Activated CD4-positive, alpha-beta T cell treated with anti-CD3 and anti-CD28 coated beads for 1 hour (primary cell): ENCODE measurements around the gene ANKRD22.
A peak's percentile ranks its signal among the peaks of the same experiment; 100 is the strongest.
"Not testable (repeated sequence)": the region's sequence is repeated elsewhere in the genome, so short reads cannot be mapped to it uniquely, and the experiment has no call there.

Experiments
- DNase-seq: peaks from one replicate; pipeline ENCODE4 v3.0.0-alpha.2; 2020

Gene ANKRD22

GRCh38 chr10:88851706-88852105, at the start of gene ANKRD22:
Gene ANKRD22 (minus strand): TSS chr10:88851844. CDS start chr10:88851607, 237 bp downstream.
- DNase-seq = no peak

DNA sequence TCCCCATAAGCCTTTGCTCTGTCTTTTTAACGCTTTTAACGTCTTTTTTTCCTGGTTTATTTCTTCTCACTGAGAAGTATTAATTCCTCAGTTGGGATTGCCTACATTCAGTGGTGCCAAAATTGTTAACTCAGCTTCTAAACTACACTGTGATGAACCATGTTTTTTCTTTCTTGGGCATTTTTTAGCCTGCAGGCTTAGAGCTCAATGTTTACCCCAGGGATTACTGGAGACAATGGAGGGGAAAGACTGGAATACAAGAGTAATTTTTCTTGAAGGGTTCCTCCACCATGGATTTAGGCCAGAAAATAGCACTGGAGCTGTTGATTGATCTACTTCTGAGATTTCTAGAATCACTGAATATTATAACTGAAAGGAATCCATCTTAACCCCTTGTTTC, 48.2 kb upstream of the ANKRD22 start:
- DNase-seq = no peak

DNA sequence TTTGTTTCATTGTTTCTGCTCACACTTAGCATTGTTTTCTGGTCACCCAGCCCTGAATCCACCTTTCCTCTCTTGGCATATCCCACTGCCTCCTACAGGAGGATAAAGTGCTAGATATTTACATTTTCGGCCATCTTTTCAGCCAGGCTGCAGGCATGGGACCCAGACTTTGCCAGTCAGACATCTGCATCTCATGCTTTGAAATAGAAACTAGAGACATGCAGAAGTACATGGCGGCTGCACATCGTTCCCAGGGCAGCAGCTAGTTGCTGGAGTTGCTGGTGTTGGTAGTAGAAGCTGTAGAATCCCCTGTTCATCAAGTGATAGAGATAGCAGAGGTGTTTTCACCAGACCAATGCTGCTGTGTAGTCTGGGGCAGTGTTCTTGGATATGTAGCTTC, 47.1 kb upstream of the ANKRD22 start:
- DNase-seq = no peak

DNA sequence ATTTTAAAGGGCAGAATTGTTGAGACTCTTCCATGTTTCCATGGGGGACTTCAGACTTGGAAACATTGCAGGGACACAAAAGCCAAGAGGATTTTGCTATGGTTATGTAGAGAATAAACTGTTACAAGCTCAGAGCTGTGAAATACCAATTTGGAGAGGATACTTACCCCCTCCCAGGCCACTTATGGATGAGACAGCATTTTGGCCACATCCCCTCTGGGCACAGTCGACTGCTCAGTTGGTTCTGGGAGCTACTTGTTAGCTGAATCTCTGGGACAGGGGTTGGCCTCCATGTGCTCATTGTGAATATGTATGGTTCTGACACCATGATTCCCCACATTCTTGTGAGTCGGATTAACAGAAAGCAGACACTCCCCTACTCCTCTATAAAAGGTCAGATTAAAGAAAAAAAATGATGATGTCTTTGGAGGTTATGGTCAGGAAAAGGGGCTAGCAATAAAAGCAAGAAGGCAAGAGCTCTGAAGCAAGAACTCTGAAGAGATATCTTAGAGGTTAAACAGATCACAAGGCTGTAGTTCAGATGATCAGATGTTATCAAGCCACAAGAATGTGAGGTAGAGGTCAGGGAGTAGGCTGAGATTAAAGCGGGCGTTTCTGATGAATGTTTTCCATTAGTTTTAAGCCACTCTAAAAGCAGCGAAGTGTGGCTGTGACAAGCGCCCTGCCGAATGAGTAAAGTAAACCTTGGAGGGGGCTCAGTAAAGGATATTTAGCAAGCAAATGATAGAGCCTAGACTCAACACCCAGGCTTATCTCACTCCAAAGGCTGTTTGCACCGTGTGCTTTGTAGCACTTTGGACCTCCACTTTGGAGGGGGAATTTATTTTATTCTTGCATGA, 45.6 kb upstream of the ANKRD22 start:
- no peak for DNase-seq

DNA sequence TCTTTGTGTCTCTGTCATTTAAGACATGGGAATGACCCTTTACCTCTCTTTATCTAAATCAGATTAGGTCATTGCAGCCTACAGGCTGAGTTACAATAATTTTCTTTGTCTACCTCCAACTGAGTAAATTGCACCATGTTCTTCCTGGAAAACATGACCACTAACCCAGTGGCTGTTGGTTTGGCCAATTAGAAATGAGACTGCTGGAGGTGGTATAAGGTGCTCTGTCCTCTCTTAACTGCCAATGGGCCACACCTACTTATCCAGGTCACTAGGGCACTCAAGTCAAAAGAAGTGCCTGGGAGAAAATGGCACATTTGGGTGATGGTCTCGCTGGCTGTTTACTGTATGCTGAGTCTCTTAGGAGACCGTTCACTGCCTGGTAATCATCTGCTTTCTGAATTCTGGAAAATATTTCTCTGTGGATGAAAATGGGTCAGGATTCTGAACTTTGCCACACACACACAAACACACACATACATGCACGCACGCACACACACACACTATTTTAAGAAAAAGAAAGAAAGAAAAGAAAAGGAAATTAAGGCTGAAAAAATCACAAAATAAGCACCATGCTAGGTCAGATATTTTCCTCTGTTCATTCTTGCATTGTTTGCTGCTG, 44.8 kb upstream of the ANKRD22 start:
- no peak for DNase-seq

DNA sequence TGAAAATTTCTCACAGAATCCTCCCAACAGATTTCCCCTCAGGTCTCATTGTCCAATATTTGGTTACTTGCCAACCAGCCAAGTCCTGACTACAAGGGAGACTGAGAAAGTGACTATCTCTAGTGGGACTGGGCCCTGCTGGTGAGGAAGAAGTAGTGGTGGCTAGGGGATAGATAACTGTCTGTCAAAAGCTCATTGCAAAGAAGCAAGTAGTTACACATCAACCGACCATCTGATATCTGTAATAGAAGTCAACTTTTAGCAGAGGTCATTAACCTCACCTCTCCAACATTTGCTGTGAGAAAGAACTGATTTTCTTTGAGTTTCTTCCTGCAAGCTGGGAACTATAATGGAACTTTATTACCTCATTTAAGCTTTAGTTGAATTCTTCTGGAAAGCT, 43.6 kb upstream of the ANKRD22 start:
- DNase-seq = no peak

- DNase-seq = no peak
These were observed 42.0 kb upstream of the ANKRD22 start for GRCh38 chr10:88893611-88894010.

DNA sequence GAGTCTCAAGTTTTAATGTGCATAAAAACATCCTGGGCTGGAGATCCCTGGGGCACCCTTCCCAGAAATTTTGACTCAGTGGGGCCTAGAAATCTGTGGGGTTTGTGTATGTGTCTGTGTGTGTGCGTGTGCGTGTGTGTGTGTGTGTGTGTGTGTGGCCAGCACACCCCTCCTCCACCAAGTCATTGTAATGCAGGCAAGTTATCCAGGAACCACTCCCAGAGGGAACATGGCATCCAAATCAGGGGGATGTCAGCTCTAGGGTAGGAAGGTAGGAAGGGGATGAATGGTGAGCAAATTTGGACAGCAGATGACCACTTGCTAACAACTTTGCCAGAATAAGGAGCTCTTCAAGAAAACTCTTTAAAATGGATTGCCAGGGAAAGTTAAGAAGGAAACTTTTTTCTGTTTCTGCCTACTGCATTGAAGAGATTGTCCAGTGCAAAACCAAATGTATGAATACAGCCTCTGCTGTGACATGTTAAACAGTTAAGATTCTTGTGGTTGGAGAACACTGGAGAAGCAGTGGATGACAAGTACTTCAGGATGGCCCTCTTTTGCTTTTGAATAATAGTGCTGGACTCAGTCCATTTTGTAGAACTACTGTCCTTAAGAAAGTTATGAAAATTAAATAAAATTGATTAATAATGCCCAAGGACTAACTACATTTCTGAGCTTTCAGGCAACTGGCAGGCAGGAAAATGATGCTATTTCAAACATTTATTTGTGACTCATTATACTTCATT, 40.8 kb upstream of the ANKRD22 start:
- no peak for DNase-seq

- no peak for DNase-seq
These were observed 39.2 kb upstream of the ANKRD22 start for GRCh38 chr10:88890681-88891381.

DNA sequence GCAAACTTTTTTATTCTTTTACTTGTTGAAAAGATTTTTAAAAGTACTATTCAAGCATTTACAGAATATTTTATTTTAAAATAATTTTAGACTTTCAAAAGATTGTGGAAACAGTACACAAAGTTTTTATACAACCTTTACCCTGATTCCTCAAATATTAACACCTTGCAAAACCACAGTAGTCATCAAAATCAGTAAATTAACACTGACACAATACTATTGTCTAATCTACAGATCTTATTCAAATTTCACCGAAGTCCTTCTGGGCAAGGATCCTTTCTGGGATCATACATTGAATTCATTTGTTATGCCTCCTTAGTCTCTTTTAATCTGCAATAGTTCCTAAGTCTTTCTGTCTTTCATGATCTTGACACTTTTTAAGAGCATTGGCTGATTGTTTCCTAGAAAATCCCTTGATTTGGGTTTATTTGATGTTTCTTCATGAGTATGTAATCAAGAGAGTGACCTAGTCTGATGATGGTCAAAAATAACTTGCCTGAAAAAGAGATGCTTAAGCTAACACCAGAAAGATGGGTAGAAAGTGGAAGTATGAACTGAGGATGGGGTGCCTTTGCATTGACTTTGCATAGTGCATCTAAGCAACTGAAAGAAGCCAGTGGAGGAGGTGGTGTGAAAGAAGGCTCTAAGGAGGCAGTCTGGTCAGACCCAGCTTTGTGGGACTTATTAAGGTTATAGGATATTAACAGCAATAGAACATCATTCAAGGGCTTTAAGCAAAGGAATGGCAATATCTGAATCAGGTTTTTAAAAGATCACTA, 38.1 kb upstream of the ANKRD22 start:
- DNase-seq = no peak

GRCh38 chr10:88888810-88889445, 37.3 kb upstream of the ANKRD22 start:
- DNase-seq = no peak

DNA sequence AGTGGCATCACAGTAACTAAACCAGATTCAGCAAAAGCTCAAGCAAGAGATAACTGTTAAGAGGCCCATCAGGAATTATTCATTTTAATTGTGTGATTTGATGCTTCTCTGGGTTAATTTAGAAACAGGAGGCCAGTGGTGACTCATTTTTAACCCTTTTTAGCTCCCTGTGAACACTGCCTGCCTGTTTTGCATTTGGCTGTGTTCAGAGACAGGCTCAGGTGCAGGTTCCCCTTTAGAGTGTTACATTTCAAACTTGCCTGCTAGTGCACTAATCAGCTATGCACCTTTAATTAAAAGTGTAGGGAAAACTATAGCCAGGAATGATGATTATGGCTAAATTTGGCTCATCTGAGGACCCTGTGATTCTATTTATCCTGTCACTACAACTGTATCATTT, 34.9 kb upstream of the ANKRD22 start:
- DNase-seq = no peak

DNA sequence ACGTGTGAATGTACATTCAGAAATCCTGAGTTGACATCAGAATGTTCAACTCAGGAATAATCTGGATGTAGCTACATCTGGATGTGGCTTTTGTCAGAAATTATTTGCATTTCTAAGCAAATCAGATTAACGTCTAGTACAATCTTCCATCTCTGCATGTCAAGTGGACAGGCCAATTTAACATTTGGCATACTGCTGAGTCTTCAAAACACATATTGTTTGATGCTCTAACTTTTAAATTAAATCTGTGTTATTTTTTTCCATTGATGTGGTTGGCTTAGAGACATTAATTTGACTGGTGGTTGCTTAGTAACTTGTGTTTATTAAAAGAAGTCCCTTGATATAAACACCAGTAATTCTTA, 31.8 kb upstream of the ANKRD22 start:
- no peak for DNase-seq

DNA sequence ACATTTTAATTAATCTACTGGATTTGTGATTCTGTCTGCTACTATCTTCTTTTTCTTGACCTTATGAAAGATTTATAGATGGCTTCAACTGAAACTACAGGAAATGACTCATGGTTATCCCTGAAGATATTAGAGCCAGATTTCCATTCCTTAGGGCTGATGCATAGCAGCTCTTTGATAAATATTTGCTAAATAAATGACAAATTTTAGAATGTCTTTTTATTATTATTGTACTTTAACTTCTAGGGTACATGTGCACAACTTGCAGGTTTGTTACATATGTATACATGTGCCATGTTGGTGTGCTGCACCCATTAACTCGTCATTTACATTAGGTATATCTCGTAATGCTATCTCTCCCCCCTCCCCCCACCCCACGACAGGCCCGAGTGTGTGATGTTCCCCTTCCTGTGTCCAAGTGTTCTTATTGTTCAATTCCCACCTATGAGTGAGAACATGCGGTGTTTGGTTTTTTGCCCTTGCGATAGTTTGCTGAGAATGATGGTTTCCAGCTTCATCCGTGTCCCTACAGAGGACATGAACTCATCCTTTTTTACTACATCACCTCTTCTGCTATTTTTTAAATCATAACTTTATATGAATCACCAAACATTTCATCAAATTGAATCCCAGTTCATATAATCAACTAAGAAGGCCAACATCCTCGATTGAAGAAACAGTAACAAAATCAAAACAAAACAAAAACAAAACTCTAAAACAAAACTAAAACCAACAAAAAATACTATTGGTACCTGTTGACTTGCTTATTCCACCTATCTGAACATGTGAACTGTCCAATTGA, 31.2 kb upstream of the ANKRD22 start:
- not testable (repeated sequence) for DNase-seq

DNA sequence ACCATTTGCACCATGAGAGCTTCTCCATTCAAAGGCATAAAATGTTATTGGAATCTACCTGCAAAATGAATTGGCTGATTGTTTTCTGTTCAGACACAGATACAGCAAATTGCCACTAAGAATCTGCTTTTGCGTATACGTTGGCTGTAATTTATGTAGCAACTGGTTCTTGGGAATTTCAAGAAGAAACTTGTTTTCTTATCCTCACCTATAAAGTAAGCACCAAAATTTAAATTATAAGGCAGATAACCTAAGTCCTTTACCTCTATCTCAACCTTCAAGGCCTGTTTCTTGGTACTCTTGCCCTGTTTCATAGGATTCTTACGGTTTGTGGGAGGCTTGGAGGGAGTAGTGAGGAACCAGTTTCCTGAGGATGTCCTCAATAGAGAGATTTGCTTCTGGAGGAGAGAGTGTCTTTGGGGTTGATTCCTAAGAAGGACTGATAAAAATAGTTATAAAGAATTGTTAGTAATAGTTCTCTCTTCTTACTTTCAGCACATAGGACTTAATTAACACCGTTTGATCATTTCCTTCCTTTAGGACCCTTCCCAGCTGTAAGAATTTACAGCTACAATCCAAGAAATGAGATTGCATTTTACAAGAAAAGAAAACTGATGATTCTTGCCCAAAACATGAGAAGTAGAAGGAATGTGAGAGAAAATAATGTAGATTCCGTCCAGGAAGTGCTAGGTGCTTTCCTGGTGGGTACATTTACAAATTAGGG, 30.4 kb upstream of the ANKRD22 start:
- DNase-seq = no peak

DNA sequence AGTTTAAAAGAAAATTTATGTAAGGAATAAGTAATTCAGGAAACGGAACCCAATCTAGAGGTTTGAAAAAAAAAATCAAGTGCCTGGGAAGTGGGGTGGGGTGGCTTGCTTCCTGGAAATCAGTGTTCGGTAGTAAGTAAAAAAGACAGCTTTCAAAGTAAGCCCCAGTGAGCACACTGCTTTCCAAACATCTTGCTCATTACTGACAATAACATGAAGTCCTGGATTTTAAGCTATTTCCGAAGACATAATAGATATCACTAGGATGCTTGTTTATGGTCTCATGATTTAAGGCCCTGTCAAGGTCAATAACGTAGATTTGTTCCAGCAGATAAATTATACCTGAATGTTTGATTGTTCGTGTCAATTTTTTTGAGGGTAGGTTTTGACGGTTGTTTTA, 29.7 kb upstream of the ANKRD22 start:
- DNase-seq = no peak

DNA sequence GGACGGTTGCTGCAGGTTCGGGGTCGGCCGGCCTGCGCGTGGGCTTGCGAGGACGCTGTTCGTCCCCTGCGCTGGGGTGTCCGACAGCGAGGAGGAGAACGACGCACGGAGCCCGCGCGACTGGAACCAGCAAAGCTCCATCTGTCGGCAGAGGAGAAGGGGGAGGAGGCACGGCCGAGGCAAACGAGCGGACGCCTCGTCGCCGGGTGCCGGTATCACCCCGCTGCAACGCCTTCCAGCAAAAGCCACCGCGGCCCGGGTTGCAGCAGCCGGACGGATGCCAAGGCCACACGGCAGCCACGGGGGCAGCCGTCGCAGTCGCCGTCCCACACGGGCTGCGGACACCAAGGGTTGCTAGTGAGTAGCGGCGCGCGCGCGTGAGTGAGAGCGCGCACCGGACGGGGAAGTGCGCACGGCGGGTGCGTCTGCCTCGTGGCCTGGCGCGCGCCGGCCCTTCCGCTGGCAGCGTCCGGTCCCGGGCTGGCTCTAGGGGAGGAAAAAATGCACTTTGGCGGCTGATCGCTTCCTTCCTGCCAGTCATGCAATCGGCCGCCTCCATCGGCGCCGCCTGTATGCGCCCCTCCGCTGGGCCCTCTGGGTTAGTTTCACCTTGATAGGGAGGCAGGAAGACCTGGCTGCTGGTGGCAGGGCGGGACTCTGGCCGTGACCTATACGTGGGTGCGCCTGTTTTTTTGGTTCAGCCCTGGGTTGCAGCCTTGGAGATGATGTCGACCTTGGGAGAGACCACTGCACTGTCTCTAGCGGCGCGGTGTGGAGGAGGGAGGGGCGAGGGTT, 28.8 kb upstream of the ANKRD22 start:
- DNase-seq = peak; percentile 48

GRCh38 chr10:88879534-88880281, 28.1 kb upstream of the ANKRD22 start, which contains the start of gene STAMBPL1:
Gene STAMBPL1 (plus strand): TSS chr10:88880245. CDS start chr10:88901709, 21,464 bp downstream.
- DNase-seq = peak; percentile 57

DNA sequence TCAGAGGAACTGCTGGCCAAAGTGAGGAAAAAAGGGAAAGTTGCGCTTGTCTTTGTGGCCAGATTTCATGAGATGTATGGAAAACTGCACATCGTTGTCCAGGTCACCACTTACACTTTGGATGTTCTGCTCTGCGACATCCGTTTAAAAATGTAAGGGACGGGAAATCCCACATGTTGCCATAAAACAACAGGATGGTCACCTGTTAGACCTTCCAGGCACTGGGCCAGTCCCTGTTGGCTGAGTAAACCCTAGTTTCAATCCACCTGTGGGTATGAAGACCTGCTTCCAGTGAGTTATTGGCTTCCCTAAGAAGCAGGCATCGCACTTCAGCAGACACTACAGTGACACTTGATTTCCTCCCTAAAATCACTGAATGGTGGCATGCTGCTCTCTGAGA, 25.7 kb upstream of the ANKRD22 start:
- no peak for DNase-seq
